CD1c-positive myeloid dendritic cell (primary cell): Measurements from ENCODE around the gene APOBEC3A.
"Not testable (repeated sequence)": the region's sequence is repeated elsewhere in the genome, so short reads cannot be mapped to it uniquely, and the experiment has no call there.

Experiments used
- DNase-seq: peaks from one replicate; pipeline ENCODE4 v3.0.0-alpha.2; 2016; ENCODE audit errors: extremely low spot score

Gene APOBEC3A

GRCh38 chr22:38943201-38943600 is 14.2 kb upstream of the APOBEC3A start:
- peak; percentile 55 for DNase-seq

DNA sequence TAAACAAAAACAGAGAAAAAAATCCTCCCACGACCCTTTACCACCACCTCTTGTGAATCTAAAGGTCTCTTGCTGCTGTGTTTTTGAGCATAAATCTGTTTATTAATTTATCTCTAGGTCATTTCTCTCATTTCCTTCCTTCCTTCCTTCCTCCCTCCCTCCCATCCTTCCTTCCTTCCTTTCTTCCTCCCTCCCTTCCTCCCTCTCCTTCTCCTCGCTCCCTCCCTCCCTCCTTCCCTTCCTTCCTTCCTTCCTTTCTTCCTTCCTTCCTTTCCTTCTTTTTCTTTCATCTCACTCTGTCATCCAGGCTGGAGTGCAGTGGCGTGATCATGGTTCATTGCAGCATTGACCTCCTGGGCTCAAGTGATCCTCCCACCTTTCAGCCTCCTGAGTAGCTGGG is 13.5 kb upstream of the APOBEC3A start:
- no peak for DNase-seq

DNA sequence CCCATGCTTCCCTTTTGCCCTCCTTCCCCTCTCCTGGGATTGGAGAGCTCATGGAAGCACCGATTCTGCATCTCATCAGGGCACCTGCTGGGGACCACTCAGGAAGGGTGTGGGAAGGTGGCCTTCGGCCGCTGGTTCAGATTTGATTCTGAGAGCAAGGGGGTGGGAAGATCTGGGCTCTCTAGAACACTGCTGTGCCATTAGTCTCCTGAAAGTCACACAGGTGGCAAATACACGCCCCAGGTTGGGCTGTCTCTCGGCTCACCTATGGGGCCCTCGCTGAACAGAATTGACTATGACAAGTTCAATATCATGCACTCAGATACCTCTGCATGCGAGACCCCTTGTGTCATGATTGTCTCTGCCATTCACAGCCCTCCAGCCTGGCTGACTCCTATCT is 12.8 kb upstream of the APOBEC3A start:
- no peak for DNase-seq

DNA sequence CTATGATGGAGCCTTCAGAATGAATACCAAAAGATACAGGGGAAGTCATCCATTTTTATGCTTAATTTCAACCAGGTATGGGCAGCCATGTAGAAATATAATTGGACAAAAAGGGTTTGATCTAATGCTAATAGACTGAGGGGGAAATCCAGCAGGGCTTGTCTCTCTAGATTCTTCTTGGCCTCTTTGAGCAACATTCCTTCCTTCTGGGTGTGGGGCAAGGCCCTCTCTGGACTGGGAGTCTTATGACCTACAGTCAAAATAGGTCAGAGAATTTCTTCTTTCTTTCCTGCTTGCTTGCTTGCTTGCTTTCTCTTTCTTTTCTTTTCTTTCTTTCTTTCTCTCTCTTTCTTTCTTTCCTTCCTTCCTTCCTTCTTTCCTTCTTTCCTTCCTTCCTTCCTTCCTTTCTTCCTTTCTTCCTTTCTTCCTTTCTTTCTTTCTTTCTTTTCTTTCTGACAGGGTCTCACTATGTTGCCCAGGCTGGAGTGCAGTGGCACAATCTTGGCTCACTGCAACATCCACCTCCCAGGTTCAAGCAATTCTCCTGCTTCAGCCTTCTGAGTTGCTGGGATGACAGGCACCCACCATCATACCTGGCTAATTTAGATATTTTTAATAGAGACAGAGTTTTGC is 11.6 kb upstream of the APOBEC3A start:
- not testable (repeated sequence) for DNase-seq

GRCh38 chr22:38946771-38947170 is 10.6 kb upstream of the APOBEC3A start:
- no peak for DNase-seq

GRCh38 chr22:38947321-38948140 is 9.9 kb upstream of the APOBEC3A start:
- peak; percentile 85 for DNase-seq

DNA sequence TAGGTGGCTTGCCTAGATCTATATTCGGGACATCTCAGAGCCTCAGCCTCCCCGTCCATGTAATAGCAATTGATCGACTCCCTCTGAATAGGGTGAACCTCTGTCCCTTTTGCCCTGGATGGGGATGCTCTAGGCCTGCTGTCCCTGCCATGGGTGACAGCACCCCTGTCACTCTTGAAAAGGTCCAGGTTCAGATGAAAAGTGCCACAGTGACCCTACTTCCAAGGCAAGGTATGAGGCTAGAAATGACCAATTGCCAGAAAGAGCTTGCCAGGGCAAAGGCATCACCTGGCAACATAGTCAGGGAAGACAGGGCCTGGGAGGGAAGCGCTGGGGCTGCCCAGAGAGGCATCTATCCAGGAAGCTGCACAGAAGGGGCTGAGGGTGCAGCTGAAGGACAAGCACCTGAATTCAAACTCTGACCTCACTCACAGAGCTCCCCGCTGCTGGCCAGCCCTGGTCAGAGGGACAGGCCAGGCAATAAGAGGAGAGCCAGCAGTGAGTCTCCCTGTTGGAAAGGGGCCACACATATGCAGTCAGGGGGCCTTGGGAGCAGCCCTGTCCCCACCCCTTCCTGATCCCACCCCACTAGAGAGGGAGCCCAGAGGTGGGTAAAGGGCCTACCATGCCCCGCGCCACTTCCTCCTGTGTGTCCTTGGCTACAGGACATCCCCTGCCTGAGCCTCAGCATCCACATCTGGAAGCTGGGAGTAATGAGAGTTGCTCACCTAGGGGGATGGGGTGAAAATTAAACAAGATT is 9.0 kb upstream of the APOBEC3A start:
- DNase-seq: no peak

GRCh38 chr22:38949889-38950405 is 7.5 kb upstream of the APOBEC3A start:
- DNase-seq: no peak

DNA sequence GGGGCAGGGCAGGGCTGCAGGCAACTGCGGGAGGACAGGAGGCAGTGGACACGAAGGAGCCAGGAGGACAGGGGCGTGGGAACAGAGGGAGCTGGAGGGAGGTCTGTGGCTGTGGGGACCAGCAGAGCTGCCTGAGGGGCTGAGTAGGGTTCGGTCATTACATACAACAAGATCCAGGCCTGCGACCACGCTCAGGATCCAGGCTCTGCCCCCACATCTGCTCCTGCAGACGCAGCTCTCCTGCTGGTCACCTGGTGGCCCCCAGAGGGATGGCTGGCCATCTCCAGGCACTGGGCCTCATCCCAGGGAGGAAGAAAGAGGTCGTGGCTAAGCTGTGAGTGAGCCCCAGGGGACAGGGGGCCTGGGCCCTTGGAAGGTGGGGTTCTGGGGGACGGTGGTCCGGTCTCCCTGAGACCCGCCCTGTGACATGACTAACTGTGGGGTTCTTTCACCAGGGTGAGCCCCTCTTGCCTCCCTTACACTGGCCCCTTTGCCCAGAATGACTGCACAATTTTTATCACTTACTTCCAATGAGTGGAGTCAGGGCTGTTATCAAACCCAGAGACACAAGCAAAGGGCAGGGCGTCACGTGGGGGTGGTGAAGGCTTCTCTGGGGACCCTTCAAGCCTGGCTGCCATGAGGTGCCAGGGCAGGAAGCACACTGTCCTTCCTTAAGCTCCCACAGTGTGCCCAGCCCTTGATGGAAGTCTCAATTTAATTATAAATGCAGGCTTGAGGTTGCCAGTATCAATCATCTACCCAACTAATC is 6.7 kb upstream of the APOBEC3A start:
- DNase-seq: no peak

GRCh38 chr22:38951734-38952133 is 5.7 kb upstream of the APOBEC3A start:
- DNase-seq: peak; percentile 81

- no peak for DNase-seq
Measured at GRCh38 chr22:38952281-38952993, 5.0 kb upstream of the APOBEC3A start.

DNA sequence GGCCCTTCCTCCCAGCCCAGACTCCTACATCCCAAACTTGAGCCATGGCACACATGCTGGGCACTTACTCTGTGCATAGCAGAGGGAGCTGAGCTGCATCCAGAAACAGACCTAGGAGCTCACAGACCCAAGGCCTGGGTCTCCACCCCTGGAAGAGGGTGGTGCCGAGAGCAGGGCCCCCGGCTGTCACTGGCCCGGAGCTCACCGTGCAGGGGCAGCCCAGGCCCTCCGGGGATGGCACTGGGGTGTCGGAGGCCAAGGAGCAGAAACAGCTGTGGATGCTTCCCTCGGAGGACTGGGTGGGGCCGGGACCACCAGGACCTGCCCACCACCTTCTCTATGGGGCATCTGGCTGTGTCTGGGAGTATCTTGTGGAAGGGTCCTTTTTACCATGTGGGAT is 4.3 kb upstream of the APOBEC3A start:
- DNase-seq: no peak

GRCh38 chr22:38953577-38954413 is 3.6 kb upstream of the APOBEC3A start:
- DNase-seq: peak; percentile 87

GRCh38 chr22:38954414-38955043 is 2.9 kb upstream of the APOBEC3A start:
- DNase-seq: no peak

DNA sequence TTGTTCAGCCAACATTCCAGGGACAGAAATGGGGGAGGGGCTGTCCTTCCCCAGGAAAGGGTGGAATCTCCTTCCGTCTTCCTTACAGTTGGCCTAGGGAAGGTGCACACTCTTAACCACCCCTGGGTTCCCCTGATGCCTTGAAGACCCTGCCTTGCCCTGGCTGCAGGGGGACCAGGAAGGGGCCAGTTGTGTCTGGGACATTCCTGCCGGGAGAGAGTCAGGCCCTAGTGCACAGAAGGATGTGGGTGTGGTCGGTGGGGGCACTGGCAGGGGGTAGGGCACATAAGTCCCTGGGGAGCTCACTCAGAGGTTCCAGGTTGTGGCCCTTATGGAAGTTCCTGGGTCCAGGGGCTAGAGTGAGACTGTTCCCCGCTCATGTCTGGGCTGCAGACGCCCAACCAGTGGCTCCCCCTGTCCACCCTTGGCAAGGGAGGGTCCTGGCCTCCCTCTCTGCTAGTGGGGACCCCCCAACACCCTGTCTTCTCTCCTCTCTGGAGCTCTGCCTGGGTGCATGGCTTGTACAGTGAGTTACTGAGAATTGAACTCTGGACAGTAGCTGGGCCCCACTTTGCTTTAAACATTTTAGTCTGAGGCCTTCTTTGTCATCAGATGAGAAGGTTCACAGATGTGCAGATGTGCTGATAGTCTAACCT is 2.0 kb upstream of the APOBEC3A start:
- no peak for DNase-seq

GRCh38 chr22:38955926-38956325 is 1.5 kb upstream of the APOBEC3A start:
- DNase-seq: no peak

DNA sequence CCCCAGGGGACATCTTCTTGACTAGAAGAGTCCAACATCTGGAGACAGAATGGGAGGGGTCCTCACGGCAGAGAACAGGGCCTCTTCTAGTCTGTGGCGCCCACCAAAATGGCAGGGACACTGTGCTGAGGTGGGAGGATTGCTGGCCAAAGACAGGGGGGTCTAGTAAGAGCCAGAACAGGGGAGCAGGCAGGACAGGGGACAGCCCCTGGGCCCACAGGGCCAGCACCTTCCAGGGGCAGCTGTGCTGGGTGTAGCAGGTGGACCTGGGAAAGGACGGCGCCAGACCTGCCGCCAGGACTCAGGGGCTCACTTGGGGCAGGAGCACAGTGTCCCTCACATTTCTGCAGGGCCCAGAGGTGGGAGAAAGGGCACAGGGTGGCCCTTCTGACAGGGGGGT is 858 bp upstream of the APOBEC3A start:
- DNase-seq: no peak

DNA sequence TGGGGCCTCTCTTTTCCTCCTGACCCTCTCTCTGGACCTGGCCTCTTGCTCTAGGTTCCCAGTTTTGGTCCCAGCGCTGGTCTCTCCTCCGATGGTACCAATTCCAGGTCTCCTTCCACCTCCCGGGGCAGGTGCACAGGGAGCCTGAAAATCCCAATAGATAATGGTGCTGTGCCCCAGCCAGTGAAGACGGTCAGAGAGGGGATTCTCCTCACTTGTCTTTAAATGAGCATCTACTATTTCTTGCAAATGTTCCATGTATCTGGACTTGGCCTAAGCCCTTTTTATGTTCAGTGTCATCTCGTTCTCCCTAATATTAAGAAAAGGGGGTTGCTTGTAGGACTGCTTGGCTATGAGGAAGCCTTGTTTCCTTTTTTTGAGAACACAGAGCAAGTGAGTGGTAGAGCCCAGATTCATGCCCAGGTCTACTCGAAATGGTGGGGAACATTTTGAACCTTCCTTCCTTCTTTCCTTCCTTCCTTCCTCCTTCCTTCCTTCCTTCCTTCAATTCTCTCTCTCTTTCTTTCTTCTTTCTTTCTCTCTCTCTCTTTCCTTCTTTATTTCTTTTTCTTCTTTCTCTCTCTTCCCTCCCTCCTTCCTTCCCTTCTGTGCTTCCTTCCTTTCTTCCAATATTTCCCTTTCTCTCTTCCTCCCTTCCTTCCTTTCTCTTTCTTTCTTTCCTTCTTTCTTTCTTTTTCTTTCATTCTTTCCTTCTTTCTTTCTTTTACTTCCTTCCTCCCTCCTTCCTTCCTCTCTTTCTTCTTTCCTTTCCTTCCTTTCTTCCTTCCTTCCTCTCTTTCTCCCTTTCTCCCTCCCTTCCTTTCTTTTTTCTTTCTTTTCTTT is 620 bp downstream of the APOBEC3A start:
- peak; percentile 32 for DNase-seq
